Ecto neural progenitor cell (in vitro differentiated cells): ENCODE data around the gene TMPRSS4.

Source experiments
- DNase-seq: peaks from one replicate; pipeline ENCODE4 v3.0.0-alpha.2; 2018; ENCODE audit warnings: low spot score

Gene TMPRSS4

GRCh38 chr11:118076754-118077281 is at the start of gene TMPRSS4:
TSS of gene TMPRSS4 (plus strand) at chr11:118077078. CDS start at chr11:118077303, 225 bp downstream.
- no peak for DNase-seq

GRCh38 chr11:118027694-118028093 is 49.2 kb upstream of the TMPRSS4 start:
- no peak for DNase-seq

GRCh38 chr11:118028626-118029025 is 48.3 kb upstream of the TMPRSS4 start:
- no peak for DNase-seq

- no peak for DNase-seq
Measured at GRCh38 chr11:118033443-118033842, 43.4 kb upstream of the TMPRSS4 start.

- DNase-seq, result no peak
Measured at GRCh38 chr11:118042141-118042540, 34.7 kb upstream of the TMPRSS4 start.

GRCh38 chr11:118042796-118043195 is 34.1 kb upstream of the TMPRSS4 start:
- no peak for DNase-seq

- no peak for DNase-seq
Measured at GRCh38 chr11:118045191-118045590, 31.7 kb upstream of the TMPRSS4 start.

GRCh38 chr11:118046051-118046963 is 30.6 kb upstream of the TMPRSS4 start:
- DNase-seq, result no peak

- DNase-seq, result no peak
Measured at GRCh38 chr11:118046964-118047700, 29.7 kb upstream of the TMPRSS4 start.

GRCh38 chr11:118047749-118048148 is 29.1 kb upstream of the TMPRSS4 start:
- DNase-seq, result no peak

GRCh38 chr11:118048472-118049370 is 28.2 kb upstream of the TMPRSS4 start:
- no peak for DNase-seq

- no peak for DNase-seq
Measured at GRCh38 chr11:118049771-118050170, 27.1 kb upstream of the TMPRSS4 start.

GRCh38 chr11:118050208-118050891 is 26.5 kb upstream of the TMPRSS4 start:
- peak; percentile 17 for DNase-seq

GRCh38 chr11:118051136-118051610 is 25.7 kb upstream of the TMPRSS4 start:
- DNase-seq, result peak; percentile 21

GRCh38 chr11:118051611-118052461 is 25.0 kb upstream of the TMPRSS4 start:
- DNase-seq, result peak; percentile 18

GRCh38 chr11:118052581-118053206 is 24.2 kb upstream of the TMPRSS4 start:
- DNase-seq, result no peak

- no peak for DNase-seq
Measured at GRCh38 chr11:118054712-118055640, 21.9 kb upstream of the TMPRSS4 start.

GRCh38 chr11:118055966-118056365 is 20.9 kb upstream of the TMPRSS4 start:
- no peak for DNase-seq
